ENCODE data around the gene SLC44A4.

SLC44A4 gene

DNA sequence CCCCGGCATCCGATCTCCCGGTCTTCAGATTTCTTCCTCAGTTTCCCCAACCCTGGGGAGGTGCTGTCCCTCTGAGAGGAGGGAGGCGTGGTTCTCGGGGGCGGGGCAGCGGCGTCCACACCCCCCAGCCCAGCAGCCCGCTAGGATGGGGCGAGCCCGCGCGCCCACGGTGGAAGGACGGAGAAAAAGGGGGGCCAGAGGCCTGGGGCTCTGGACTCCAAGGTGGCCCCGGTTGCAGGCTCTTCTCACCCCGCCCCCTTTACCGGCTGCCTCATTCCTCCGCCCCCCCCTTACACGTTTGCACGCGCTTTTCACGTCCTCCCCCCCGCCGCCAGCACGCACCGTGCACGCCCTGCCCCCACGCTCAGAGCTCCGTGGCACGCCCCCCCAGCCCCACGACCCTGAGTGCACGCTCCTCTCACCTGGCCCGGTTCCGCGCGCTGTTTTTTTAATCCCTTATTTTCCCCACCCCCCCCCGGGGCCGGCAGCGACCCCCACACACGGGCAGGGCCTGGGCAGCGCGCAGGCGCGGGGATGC, 22.7 kb upstream of the SLC44A4 start:
- peak; percentile 61 to 66 for DNase-seq (ENCODE audit: low read depth in 2 of 2)

- DNase-seq (ENCODE audit: low read depth in 2 of 2) = no peak
Observed at GRCh38 chr6:31900917-31901414, 22.2 kb upstream of the SLC44A4 start.

GRCh38 chr6:31899882-31900722, 21.3 kb upstream of the SLC44A4 start:
- no peak for DNase-seq (ENCODE audit: low read depth in 2 of 2)

- DNase-seq (ENCODE audit: low read depth in 2 of 2) = no peak
Observed at GRCh38 chr6:31899215-31899614, 20.4 kb upstream of the SLC44A4 start.

- DNase-seq (ENCODE audit: low read depth in 2 of 2) = no peak
Observed at GRCh38 chr6:31898383-31899011, 19.7 kb upstream of the SLC44A4 start.

DNA sequence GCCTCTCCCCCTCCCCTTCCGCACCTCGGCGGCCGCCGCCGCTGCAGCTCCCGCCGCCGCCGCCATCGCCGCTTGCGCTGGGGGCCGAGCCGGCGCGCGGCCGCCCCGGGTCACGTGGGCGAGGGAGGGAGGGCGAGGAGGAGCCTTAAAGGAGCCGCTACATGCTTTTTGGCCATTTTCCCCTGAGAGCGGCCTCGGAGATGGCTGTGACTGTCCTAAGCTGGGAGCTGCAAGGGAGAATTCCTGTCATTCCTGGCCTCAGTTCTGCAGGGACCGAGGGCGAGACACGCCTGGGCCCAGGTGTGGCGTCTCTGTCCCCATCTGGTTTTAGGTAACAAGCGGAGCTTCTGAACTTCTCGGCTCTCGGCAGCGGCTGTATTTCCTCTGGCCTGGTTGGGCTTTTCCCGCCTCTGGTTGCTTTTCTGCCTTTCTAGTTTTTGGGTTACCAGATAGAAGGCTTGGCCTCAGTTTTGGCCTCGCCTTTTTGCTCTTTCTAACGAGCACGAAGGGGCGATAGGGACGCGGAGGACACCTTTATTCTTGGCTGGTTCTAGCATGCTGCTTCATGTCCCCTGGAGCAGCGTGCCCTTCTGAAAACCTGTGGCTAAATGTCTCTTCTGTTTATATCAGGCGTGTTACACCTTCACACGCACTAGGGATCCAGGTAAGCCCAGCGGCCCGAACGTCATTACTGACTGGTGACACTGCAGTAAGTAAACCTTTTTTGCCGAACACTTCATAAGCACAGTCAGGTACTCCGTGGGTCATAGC, 19.0 kb upstream of the SLC44A4 start, which contains the start of gene EHMT2:
Gene EHMT2 (minus strand): TSS at position 87 of the 771 bp plus-strand sequence. CDS start 21 bp downstream, at position 66.
- DNase-seq (ENCODE audit: low read depth in 2 of 2) = peak; percentile 67 to 83

- no peak for DNase-seq (ENCODE audit: low read depth in 2 of 2)
Observed at GRCh38 chr6:31896856-31897611, 18.2 kb upstream of the SLC44A4 start.

DNA sequence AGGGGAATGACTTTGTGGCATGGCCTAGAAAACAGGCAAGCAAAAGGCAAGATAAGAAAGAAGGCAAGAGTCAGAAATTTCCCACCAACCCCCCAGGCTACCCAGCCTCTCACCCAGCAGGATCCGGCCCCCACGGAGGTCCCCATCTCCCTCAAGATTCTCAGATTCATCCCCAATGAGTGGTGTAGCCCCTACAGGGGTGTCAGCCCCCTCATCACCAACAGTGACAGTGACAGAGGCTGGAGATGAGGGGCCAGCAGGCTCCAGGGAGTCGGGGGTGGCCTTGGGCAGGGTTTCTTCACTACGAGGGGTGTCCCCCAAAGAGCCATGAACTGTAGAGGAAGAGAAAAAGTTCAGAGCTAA, 17.7 kb upstream of the SLC44A4 start:
- no peak for DNase-seq (ENCODE audit: low read depth in 2 of 2)

- no peak for DNase-seq (ENCODE audit: low read depth in 2 of 2)
Observed at GRCh38 chr6:31892821-31893220, 14.0 kb upstream of the SLC44A4 start.

DNA sequence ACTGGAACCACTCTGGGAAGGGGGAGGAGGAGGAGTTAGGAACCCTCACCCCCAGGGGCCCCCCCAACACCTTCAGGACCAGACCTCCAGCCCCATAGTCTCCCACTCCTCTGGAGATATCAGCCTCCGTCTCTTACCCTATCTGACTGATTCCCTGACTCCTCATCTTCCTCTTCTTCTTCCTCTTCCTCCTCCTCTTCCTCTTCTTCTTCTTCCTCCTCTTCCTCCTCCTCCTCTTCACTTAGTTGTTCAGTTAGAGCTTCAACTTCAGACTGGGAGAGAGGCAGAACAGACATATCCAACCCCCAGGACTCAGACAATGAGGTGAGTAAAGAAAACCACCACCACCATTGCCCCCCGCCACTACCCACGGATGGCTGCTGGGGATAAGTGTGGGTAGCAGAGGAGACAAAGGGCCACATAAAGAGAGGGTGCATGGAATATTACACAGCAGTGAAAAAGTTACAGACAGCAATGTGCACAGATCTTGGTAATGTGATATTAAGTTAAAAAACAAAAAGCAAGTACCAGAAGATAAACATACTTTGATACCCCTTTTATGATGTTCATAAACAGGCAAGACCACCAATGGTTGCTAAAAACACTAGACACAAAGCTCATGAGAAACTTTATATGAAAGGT, 10.7 kb upstream of the SLC44A4 start:
- no peak for DNase-seq (ENCODE audit: low read depth in 2 of 2)

DNA sequence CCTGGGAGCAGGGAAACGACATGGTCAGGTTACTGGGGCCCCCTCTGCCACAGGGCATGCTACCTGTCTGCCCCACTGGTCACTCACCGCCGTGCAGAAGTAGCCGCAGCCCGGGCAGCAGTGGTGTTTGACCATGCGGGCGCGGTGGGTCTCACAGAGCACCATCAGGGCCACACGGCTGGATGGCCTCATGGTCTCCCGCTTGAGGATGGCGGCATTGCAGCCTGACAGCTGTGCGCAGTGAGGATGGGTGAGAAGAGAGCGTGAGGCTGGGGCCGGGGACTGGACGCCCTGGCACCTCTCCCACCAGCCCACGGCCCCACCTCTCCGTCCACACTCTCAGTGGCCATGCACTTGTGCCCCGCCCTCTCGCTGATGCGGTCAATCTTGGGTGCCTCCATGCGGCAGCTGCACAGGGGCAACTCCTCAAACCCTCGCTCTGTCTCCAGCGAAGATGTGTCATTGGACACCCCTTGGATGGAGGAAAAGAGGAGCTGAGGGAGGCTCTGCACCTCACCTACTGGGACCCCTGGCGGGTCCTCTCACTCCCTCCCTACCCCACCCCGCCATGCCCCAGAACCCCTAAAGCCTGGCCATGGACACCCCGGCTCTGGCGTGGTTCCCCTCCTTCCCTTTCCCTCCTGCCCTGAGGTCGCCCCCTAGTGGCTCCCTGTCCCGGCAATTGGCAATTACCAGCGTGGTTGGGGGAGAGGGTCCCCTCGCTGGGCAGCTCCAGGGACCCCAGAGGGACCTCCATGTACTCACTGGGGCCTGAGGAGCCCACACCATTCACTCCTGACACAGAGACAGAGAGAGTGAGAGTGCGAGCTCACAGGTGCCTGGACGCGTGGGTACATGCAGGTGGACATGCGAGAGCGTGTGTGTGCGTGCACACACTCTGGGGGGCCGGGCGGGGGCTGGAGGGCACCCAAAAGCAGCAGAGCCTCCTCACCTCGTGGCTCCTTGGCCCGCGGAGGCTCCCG, 9.8 kb upstream of the SLC44A4 start:
- DNase-seq (ENCODE audit: low read depth in 2 of 2) = peak; percentile 54 to 59

DNA sequence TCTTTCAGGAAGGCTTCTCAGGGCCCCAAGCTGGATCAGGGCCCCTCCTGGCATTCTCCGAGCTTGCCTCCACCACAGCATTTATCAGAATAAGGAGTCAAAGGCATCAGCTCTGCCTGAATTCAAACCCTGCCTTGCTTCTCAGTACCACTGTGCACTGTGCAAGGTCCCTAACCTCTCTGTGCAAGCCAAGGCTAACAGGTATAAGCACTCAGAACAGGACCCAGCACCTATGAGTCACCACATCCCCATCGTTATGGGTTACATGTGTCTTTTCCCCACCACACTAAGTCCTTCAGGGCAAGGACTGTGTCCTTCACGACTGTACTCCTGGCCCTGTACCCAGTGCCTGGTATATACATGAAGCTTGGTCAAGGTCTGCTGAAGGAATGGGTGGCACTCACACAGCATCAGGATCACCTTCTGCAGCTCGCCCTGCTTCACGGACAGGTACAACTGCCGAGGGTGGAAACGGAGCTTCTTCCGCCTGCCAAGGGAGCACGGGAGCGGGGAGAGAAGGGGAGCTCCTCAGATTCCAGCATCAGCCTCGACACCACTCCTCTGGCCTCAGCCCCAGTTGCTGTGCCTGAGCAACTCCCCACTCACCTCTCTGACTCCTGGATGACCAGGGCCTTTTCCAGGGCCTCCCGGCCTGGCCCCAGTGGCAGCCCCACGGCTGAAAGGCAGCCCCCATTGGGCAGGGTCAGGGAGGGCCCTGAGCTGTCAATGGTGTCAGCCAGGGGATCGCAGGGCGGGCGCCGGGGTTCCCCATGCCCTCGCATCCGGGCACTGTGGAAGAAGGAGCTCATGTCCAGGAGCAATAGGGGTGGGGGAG, 8.6 kb upstream of the SLC44A4 start:
- DNase-seq (ENCODE audit: low read depth in 2 of 2) = no peak

DNA sequence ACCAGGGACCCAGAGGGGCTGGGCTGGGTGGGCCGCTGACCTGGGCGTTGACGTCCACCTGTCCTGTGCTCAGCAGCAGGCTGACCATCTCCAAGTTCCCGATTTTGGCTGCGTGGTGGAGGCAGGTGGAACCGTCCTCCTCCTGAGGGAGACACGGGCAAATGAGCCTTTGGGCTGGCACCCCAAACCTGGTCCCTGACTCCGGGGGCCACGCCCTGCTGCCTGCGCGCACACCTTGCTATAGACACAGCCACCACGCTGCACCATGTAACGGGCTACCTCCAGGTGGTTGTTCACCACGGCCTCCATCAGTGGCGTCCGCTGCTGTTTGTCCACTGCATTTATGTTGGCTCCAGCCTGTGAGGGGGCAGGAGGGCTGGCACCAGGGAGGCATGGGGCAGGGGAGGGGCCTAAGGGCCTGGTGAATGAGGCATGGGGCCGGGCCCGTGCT, 7.8 kb upstream of the SLC44A4 start:
- no peak for DNase-seq (ENCODE audit: low read depth in 2 of 2)

- DNase-seq (ENCODE audit: low read depth in 2 of 2) = no peak
Observed at GRCh38 chr6:31884528-31885035, 5.8 kb upstream of the SLC44A4 start.

- DNase-seq (ENCODE audit: low read depth in 2 of 2) = no peak
Observed at GRCh38 chr6:31883676-31884075, 4.9 kb upstream of the SLC44A4 start.

- DNase-seq (ENCODE audit: low read depth in 2 of 2) = no peak
Observed at GRCh38 chr6:31882344-31882743, 3.5 kb upstream of the SLC44A4 start.

DNA sequence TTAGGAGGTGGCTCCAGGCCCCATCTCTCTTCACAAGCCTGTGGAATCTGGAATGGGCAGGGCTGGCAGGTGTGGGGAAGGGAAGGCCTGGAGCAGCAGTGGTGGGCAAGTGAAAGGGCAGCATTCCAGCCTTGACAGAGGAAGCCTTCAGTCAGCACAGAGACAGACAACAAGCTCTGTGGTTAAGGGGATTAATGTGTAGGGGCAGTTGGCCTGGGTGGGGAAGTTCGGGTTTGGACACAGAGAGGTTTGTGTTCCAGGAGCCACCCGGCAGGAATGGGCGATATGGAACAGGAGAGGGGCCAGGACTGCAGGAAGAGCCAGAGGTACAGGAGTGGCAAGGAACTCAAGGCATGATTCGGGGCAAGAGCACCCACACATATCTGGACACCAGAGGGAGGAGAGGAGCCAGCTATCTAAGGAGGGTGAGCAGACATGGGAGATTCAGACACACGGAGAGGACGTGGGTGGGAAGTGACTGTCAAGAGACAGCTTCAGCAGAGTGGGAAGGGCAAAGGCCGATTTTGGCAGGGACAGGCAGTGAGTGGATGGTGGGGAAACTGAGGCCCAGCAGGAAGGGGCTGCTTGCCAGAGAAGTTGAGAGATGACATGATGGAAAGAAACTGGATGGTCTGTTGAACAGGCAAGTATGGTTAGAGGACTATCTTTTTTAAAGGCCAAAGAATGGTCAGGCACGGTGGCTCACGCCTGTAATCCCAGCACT, 2.5 kb upstream of the SLC44A4 start:
- DNase-seq (ENCODE audit: low read depth in 2 of 2) = no peak

DNA sequence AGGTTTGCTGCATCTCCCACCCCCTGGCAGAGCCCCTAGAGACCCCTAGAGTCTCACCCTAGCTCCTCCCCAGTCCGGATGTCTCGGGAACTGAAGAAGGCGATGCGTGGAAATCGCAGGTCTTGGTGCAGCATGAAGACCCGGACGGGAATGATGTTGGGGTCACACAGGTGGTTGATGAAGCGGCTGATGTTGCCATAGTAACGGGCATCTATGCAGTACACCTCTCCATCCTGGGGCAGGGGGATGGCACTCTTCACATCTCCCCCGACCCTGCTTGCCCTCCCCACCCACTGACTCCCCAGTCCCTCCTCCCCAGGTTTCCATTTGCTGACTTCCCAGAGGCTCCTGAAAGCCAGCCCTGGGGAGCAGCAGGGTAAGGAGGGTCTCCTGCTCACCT, 1.8 kb upstream of the SLC44A4 start:
- DNase-seq (ENCODE audit: low read depth in 2 of 2) = no peak

Data from stimulated activated CD4-positive, alpha-beta T cell treated with anti-CD3 and anti-CD28 coated beads, Interleukin-1b, Interleukin-23, amount 100 ng/mL, for 4 hours (primary cell).